WTC11 (cell line): ENCODE measurements around the gene BNC2.

Source experiments
- TF ChIP-seq, protein P1 (sequence below): sonication (generic); formaldehyde crosslinking; IDR thresholded peaks from 2 replicates; pipeline ENCODE4 v1.8.1; 2022; ENCODE audit warnings: low read depth, mild to moderate bottlenecking, moderate library complexity, missing genetic modification reagents, borderline replicate concordance
- TF ChIP-seq, protein P2 (sequence below): sonication (generic); formaldehyde crosslinking; IDR thresholded peaks from 2 replicates; pipeline ENCODE4 v1.8.1; 2022; ENCODE audit warnings: mild to moderate bottlenecking, missing genetic modification reagents, moderate library complexity, borderline replicate concordance

DNA sequence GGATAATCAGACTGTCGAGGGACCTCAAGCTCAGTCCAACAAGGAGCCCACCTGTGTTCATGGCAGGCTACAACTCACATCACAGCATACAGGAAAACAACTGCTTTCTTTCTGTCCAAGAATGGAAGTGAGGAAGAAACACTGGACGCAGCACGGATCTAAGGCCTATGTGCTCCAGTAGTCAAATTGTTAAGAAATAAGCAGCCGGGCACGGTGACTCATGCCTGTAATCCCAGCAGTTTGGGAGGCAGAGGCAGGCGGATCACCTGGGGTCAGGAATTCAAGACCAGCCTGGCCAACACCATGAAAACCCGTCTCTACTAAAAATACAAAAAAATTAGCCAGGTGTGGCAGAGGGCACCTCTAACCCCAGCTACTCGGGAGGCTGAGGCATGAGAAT, 427.8 kb downstream of the BNC2 start:
- TF ChIP-seq, protein P1, sequence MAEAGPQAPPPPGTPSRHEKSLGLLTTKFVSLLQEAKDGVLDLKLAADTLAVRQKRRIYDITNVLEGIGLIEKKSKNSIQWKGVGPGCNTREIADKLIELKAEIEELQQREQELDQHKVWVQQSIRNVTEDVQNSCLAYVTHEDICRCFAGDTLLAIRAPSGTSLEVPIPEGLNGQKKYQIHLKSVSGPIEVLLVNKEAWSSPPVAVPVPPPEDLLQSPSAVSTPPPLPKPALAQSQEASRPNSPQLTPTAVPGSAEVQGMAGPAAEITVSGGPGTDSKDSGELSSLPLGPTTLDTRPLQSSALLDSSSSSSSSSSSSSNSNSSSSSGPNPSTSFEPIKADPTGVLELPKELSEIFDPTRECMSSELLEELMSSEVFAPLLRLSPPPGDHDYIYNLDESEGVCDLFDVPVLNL = no peak
- TF ChIP-seq, protein P2, sequence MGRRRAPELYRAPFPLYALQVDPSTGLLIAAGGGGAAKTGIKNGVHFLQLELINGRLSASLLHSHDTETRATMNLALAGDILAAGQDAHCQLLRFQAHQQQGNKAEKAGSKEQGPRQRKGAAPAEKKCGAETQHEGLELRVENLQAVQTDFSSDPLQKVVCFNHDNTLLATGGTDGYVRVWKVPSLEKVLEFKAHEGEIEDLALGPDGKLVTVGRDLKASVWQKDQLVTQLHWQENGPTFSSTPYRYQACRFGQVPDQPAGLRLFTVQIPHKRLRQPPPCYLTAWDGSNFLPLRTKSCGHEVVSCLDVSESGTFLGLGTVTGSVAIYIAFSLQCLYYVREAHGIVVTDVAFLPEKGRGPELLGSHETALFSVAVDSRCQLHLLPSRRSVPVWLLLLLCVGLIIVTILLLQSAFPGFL (CRISPR knock-in tag) = no peak
